Fibroblast of skin of back (primary cell): Measurements from ENCODE around the gene REPS1. TPM values are rescaled to one million over a fixed set of nuclear protein-coding genes. Genes with fewer than 3 reads are reported as not detected.
"Not testable (repeated sequence)": the region's sequence is repeated elsewhere in the genome, so short reads cannot be mapped to it uniquely, and the experiment has no call there.

Source experiments
- DNase-seq: peaks from one replicate; pipeline ENCODE4 v3.0.0-alpha.2; 2013
- polyA plus RNA-seq, 2 experiments: library from polyadenylated mRNA; unstranded; fragments of 120-200 nt; gene quantifications; one replicate each; pipeline ENCODE4 v1.2.1, GENCODE V29; 2013; ENCODE audit not compliant: insufficient read length in 2 of 2

The REPS1 gene
- 31.5 TPM for polyA plus RNA-seq (2013, experiment 1 of 2; ENCODE audit: insufficient read length)
- polyA plus RNA-seq (2013, experiment 2 of 2; ENCODE audit: insufficient read length) = 29.5 TPM

GRCh38 chr6:138987643-138988468 is at the start of gene REPS1:
REPS1 (minus strand) TSS chr6:138988253; CDS start chr6:138987682, 571 bp downstream.
- DNase-seq = peak; percentile 90

- peak; percentile 85 for DNase-seq
Observed at GRCh38 chr6:139037490-139037889, 49.4 kb upstream of the REPS1 start.

GRCh38 chr6:139030228-139030963 is 42.3 kb upstream of the REPS1 start:
- no peak for DNase-seq

GRCh38 chr6:139029470-139030227 is 41.6 kb upstream of the REPS1 start:
- peak; percentile 34 for DNase-seq

GRCh38 chr6:139028658-139029469 is 40.8 kb upstream of the REPS1 start, which contains the start of gene ABRACL:
ABRACL (plus strand) TSS chr6:139028745; CDS start chr6:139034161, 5,416 bp downstream.
- DNase-seq = peak; percentile 71

GRCh38 chr6:139028215-139028657 is 40.2 kb upstream of the REPS1 start:
- no peak for DNase-seq

- DNase-seq = peak; percentile 38
Observed at GRCh38 chr6:139027620-139028182, 39.6 kb upstream of the REPS1 start.

- not testable (repeated sequence) for DNase-seq
Observed at GRCh38 chr6:139025416-139025815, 37.4 kb upstream of the REPS1 start.

GRCh38 chr6:139020689-139021088 is 32.6 kb upstream of the REPS1 start:
- DNase-seq = no peak

GRCh38 chr6:139019722-139020121 is 31.7 kb upstream of the REPS1 start:
- no peak for DNase-seq

GRCh38 chr6:139017227-139017626 is 29.2 kb upstream of the REPS1 start:
- DNase-seq = no peak

- DNase-seq = no peak
Observed at GRCh38 chr6:139016337-139017213, 28.5 kb upstream of the REPS1 start.

- no peak for DNase-seq
Observed at GRCh38 chr6:139014945-139015344, 26.9 kb upstream of the REPS1 start.

- DNase-seq = no peak
Observed at GRCh38 chr6:139013185-139013800, 25.2 kb upstream of the REPS1 start.

- no peak for DNase-seq
Observed at GRCh38 chr6:139011980-139012379, 23.9 kb upstream of the REPS1 start.

- DNase-seq = no peak
Observed at GRCh38 chr6:139010674-139011073, 22.6 kb upstream of the REPS1 start.

- DNase-seq = no peak
Observed at GRCh38 chr6:139008117-139008516, 20.1 kb upstream of the REPS1 start.

GRCh38 chr6:139007428-139007827 is 19.4 kb upstream of the REPS1 start:
- DNase-seq = no peak

- no peak for DNase-seq
Observed at GRCh38 chr6:139006477-139006876, 18.4 kb upstream of the REPS1 start.

GRCh38 chr6:139003751-139004150 is 15.7 kb upstream of the REPS1 start:
- no peak for DNase-seq
